ENCODE measurements around the gene COL24A1. TPM values are rescaled to one million over a fixed set of nuclear protein-coding genes. Genes with fewer than 3 reads are reported as not detected.

The COL24A1 gene
- total RNA-seq, 1 donor from 2014 or later, result under 0.01 TPM

DNA sequence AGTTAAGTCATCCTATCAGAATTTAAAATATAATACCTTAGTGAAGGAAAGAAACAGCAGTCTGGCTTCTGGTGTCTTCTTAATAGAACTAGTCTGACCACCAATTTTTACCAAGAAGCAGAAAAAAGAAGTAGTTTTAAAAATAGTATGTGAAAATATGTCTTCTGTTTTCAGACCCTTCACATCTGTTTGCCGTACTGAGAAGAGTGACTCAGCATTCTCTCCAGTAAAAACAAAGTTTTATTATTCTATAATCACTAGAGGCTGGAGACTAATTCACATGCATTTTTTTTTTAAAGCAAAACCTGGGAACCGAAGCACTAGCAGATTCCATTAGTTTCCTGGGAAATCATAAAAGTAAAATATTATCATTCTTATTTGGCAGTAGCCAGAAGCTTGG lies 163.8 kb downstream of the COL24A1 start:
- FAIRE-seq, result no peak
- H3K36me3 ChIP-seq (ENCODE audit: control insufficient read depth, insufficient read depth, low read length), result no peaks in the 10 kb centered on the region

DNA sequence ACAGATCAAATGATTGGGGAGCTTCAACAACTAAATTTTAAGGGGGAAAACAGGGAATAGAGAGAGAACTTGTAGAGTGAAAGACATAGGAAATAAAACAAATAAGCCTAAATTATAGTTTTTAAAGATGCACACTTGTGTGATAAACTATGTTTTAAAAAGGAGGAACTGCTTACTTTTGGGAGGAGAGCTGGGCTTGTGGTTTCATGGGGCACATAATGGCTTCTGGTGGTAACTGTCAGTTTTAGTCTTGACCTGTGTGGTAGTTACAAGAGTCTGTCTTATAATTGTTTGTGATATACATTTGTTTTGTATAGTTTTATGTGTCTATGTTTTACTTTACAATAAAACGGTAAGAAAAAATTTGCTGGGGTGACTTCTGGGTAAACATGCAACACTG lies 165.3 kb downstream of the COL24A1 start:
- Histone ChIP-seq H3K27me3 (ENCODE audit: control insufficient read depth, insufficient read depth, low read length) (no peaks in the 10 kb centered on the region), H3K36me3 (ENCODE audit: control insufficient read depth, insufficient read depth, low read length) (no peaks in the 10 kb centered on the region), H3K4me3 (ENCODE audit: low read depth, low read length) (no peak overlapping the region)
- DNase-seq (ENCODE audit: low read depth), result no peak
- FAIRE-seq, result no peak
- TF ChIP-seq, protein P1, sequence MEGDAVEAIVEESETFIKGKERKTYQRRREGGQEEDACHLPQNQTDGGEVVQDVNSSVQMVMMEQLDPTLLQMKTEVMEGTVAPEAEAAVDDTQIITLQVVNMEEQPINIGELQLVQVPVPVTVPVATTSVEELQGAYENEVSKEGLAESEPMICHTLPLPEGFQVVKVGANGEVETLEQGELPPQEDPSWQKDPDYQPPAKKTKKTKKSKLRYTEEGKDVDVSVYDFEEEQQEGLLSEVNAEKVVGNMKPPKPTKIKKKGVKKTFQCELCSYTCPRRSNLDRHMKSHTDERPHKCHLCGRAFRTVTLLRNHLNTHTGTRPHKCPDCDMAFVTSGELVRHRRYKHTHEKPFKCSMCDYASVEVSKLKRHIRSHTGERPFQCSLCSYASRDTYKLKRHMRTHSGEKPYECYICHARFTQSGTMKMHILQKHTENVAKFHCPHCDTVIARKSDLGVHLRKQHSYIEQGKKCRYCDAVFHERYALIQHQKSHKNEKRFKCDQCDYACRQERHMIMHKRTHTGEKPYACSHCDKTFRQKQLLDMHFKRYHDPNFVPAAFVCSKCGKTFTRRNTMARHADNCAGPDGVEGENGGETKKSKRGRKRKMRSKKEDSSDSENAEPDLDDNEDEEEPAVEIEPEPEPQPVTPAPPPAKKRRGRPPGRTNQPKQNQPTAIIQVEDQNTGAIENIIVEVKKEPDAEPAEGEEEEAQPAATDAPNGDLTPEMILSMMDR (IDR thresholded peaks at IDR 0.05; ENCODE audit: insufficient read depth, low read length, severe bottlenecking), result no peak

More for the DNA sequence above, 163.8 kb downstream of the COL24A1 start:
- TF ChIP-seq, protein P1 (IDR thresholded peaks at IDR 0.05; ENCODE audit: insufficient read depth, low read length, severe bottlenecking), result no peak
- H3K27me3 ChIP-seq (ENCODE audit: control insufficient read depth, insufficient read depth, low read length), result no peaks in the 10 kb centered on the region
- H3K4me3 ChIP-seq (ENCODE audit: low read depth, low read length), result no peak overlapping the region
- DNase-seq (ENCODE audit: low read depth), result peak; percentile 1

- FAIRE-seq, result no peak
- Histone ChIP-seq H3K4me3 (ENCODE audit: low read depth, low read length) (no peak overlapping the region), H3K36me3 (ENCODE audit: control insufficient read depth, insufficient read depth, low read length) (no peaks in the 10 kb centered on the region), H3K27me3 (ENCODE audit: control insufficient read depth, insufficient read depth, low read length) (no peaks in the 10 kb centered on the region)
- DNase-seq (ENCODE audit: low read depth), result no peak
- TF ChIP-seq, protein P1 (IDR thresholded peaks at IDR 0.05; ENCODE audit: insufficient read depth, low read length, severe bottlenecking), result no peak
Observed at GRCh38 chr1:85984636-85985035, 171.9 kb downstream of the COL24A1 start.

GRCh38 chr1:85983316-85983715 lies 173.3 kb downstream of the COL24A1 start:
- H3K4me3 ChIP-seq (ENCODE audit: low read depth, low read length), result no peak overlapping the region
- no peak for FAIRE-seq
- no peaks in the 10 kb centered on the region for H3K27me3 ChIP-seq (ENCODE audit: control insufficient read depth, insufficient read depth, low read length)
- TF ChIP-seq, protein P1 (IDR thresholded peaks at IDR 0.05; ENCODE audit: insufficient read depth, low read length, severe bottlenecking), result no peak
- H3K36me3 ChIP-seq (ENCODE audit: control insufficient read depth, insufficient read depth, low read length), result no peaks in the 10 kb centered on the region
- DNase-seq (ENCODE audit: low read depth), result no peak

GRCh38 chr1:85976516-85977205 lies 179.9 kb downstream of the COL24A1 start:
- H3K36me3 ChIP-seq (ENCODE audit: control insufficient read depth, insufficient read depth, low read length), result no peaks in the 10 kb centered on the region
- TF ChIP-seq, protein P1 (IDR thresholded peaks at IDR 0.05; ENCODE audit: insufficient read depth, low read length, severe bottlenecking), result no peak
- H3K4me3 ChIP-seq (ENCODE audit: low read depth, low read length), result no peak overlapping the region
- H3K27me3 ChIP-seq (ENCODE audit: control insufficient read depth, insufficient read depth, low read length), result no peaks in the 10 kb centered on the region
- FAIRE-seq (no peak), DNase-seq (ENCODE audit: low read depth) (no peak)

DNA sequence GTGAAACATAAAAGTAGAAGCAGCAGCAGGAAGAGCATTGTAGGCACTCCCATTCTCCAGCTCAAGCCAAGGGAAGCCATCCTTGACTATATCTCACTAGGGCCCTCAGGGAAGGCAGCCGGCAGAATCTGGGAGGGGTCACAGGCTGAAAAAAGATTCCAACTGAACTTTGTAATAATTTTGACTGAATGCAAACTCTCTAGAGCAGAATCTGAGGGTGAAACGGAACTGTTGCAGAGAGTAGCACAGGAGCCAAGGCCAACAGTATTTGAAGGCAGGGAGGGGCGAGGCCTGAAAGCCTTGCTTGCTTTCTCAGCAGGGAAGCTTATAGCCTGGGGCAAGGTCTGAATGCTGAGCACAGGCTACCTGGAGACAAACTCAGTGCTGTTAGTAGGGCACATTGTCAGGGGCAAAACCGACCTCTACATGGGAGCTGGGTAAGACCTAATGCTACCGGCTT lies 180.6 kb downstream of the COL24A1 start:
- H3K4me3 ChIP-seq (ENCODE audit: low read depth, low read length), result no peak overlapping the region
- no peaks in the 10 kb centered on the region for H3K36me3 ChIP-seq (ENCODE audit: control insufficient read depth, insufficient read depth, low read length)
- TF ChIP-seq, protein P1 (IDR thresholded peaks at IDR 0.05; ENCODE audit: insufficient read depth, low read length, severe bottlenecking), result no peak
- H3K27me3 ChIP-seq (ENCODE audit: control insufficient read depth, insufficient read depth, low read length), result no peaks in the 10 kb centered on the region
- FAIRE-seq (no peak), DNase-seq (ENCODE audit: low read depth) (no peak)

Measured in bronchial epithelial cell (primary cell).